ENCODE data around the gene QSOX2.

DNA sequence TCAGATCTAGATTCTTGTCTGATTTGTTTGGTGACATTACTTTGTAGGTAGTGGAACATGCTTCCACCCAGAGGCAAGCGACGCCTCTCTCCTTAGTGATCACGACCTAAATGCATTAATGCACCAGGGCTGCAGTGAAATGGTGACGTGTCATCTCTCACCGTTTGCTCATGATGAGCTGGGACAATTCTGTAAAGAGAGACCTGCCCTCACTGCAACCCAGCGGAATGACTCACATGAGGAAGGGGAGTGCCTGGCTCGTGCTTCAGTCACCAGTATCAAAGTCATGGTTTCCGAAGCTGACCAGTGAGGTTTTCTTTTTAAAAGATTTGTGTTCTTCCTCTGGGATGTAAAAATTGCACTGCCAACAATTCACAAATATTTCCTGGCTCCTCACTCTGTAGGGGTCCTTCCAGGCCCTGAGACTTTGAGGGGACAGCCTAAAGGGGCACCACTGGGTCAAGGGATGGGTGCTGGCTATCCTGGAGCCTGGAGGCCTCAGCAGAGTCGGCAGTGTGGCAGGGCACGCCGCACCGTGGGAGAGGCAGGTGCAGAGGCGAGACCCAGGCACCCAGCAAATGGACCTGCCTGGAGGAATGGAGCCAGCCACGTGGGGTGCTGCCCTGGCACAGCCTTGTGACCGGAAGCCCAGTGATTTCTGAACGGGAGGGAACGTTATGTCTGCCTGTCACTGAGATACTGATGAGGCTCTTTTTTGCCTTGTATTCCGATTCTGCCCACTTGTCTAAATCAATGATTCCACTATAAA lies 17.3 kb downstream of the QSOX2 start:
- TF ChIP-seq, protein P1, sequence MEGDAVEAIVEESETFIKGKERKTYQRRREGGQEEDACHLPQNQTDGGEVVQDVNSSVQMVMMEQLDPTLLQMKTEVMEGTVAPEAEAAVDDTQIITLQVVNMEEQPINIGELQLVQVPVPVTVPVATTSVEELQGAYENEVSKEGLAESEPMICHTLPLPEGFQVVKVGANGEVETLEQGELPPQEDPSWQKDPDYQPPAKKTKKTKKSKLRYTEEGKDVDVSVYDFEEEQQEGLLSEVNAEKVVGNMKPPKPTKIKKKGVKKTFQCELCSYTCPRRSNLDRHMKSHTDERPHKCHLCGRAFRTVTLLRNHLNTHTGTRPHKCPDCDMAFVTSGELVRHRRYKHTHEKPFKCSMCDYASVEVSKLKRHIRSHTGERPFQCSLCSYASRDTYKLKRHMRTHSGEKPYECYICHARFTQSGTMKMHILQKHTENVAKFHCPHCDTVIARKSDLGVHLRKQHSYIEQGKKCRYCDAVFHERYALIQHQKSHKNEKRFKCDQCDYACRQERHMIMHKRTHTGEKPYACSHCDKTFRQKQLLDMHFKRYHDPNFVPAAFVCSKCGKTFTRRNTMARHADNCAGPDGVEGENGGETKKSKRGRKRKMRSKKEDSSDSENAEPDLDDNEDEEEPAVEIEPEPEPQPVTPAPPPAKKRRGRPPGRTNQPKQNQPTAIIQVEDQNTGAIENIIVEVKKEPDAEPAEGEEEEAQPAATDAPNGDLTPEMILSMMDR (conservative IDR thresholded peaks at IDR 0.05; ENCODE audit: low read length), result no peak
- no peak for TF ChIP-seq EZH2phosphoT487 (IDR thresholded peaks at IDR 0.05; ENCODE audit: borderline replicate concordance)

Data from Loucy (cell line).